Peyer's patch (tissue), 4 donors: ENCODE results near the gene MAGIX. TPM values are rescaled to one million over a fixed set of nuclear protein-coding genes. Genes with fewer than 3 reads are reported as not detected.

Experiments
- DNase-seq, 3 donors: peaks; one replicate each; pipeline ENCODE4 v3.0.0-alpha.2; 2017 to 2019
- H3K27ac ChIP-seq, 4 donors: fragments of 200-600 bp; sonication (generic); one replicate each; pipeline ENCODE4 v1.5.1; 2016 to 2019
- H3K27me3 ChIP-seq, 2 donors: fragments of 200-600 bp; sonication (generic); one replicate each; pipeline ENCODE4 v1.5.1; 2019
- H3K36me3 ChIP-seq, 3 donors: fragments of 200-600 bp; sonication (generic); one replicate each; pipeline ENCODE4 v1.5.1; 2016 to 2019
- H3K4me1 ChIP-seq, 4 donors: fragments of 200-600 bp; sonication (generic); one replicate each; pipeline ENCODE4 v1.5.1; 2016 to 2019
- H3K4me3 ChIP-seq, 4 donors: fragments of 200-600 bp; sonication (generic); 1 replicate in 3 of 4; 2 replicates in 1 of 4; pipeline ENCODE4 v1.5.1; 2016 to 2019; ENCODE audit warnings: mild to moderate bottlenecking in 1 of 4
- H3K9me3 ChIP-seq, 4 donors: fragments of 200-600 bp; sonication (generic); one replicate each; pipeline ENCODE4 v1.5.1; 2016 to 2019; ENCODE audit warnings: mild to moderate bottlenecking in 1 of 4
- POLR2A ChIP-seq, 2 donors: fragments of 450-650 bp; IDR thresholded peaks; one replicate each; pipeline ENCODE4 v1.5.1; 2017; ENCODE audit warnings: antibody characterized with exemption in 2 of 2, mild to moderate bottlenecking in 2 of 2, moderate library complexity in 2 of 2
- total RNA-seq, 4 donors: library from RNA; depleted of rRNA; stranded (reverse); fragments of >200 nt; gene quantifications; one replicate each; pipeline ENCODE4 v1.1.0, GENCODE V29; 2016
- TF ChIP-seq, protein P1 (sequence below), 6 experiments: fragments of 450-650 bp in 4 of 6; fragments of 200-600 bp in 2 of 6; sonication (generic) in 1 of 6; IDR thresholded peaks; one replicate each; pipeline ENCODE4 v1.5.1; 2017 to 2019; ENCODE audit warnings: antibody characterized with exemption in 6 of 6, mild to moderate bottlenecking in 3 of 6, moderate library complexity in 1 of 6

The MAGIX gene
- total RNA-seq, 4 donors from 2014 or later: 5.8 to 14.4 (median 11.6) TPM; not detected in 1

DNA sequence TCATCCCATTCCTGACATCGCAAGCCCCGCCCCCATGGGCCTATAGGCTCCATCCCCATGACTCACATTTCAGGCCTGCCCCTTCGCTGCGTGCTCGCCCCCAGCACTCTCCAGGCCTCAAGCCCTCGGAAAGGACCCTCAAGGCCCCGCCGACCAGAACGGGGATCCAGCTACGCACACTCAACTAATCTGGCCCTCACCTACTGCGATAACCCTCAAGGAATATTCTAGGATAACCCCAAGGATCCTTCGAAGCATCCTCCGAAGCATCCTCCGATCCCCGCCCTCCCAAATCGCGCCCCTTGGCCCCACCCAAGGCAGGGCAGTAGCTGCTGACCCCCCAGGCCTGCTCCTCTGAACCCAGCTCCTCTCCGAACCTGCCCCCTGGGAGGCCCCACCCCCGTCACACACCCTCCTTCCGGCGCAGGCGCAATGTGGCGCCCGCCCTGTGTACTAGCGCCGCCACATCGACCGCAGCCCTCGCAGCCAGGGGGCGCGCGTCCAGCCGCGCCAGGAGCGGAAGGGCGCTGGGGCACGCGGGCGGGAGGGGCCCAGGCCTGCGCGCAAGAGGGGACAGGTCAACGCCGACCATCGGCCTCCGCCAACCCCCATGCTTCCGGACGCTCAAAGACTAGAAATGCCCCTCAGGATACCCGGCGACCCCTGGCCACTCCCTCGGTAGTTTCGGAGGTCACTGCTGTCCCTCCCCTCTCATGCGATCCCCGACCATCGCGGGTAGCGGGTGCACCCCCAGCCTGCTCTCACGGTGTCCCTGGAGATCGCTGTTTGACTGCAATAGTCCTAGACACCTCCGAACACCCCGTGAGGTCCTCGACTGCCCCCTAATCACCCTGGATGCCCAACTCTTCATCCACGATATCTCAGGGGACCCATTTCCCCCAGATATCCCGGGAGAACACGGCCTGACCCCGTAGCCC is 6.4 kb upstream of the MAGIX start:
- no peaks in the 10 kb centered on the region for H3K9me3 ChIP-seq
- H3K27me3 ChIP-seq: no peaks in the 10 kb centered on the region
- H3K27ac ChIP-seq: peak overlapping the region; percentile 82 to 98 (median 96)
- TF ChIP-seq POLR2A (IDR thresholded peaks at IDR 0.05): peak; percentile 16 to 46
- TF ChIP-seq, protein P1, sequence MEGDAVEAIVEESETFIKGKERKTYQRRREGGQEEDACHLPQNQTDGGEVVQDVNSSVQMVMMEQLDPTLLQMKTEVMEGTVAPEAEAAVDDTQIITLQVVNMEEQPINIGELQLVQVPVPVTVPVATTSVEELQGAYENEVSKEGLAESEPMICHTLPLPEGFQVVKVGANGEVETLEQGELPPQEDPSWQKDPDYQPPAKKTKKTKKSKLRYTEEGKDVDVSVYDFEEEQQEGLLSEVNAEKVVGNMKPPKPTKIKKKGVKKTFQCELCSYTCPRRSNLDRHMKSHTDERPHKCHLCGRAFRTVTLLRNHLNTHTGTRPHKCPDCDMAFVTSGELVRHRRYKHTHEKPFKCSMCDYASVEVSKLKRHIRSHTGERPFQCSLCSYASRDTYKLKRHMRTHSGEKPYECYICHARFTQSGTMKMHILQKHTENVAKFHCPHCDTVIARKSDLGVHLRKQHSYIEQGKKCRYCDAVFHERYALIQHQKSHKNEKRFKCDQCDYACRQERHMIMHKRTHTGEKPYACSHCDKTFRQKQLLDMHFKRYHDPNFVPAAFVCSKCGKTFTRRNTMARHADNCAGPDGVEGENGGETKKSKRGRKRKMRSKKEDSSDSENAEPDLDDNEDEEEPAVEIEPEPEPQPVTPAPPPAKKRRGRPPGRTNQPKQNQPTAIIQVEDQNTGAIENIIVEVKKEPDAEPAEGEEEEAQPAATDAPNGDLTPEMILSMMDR (IDR thresholded peaks at IDR 0.05): peak; percentile 48 to 91 (median 78)
- H3K4me1 ChIP-seq: no peaks in the 10 kb centered on the region
- H3K4me3 ChIP-seq: peak overlapping the region; percentile 41 to 61 (median 53)
- no peaks in the 10 kb centered on the region for H3K36me3 ChIP-seq
- DNase-seq: peak; percentile 85 to 94 (median 89)

- TF ChIP-seq POLR2A (IDR thresholded peaks at IDR 0.05): no peak
- TF ChIP-seq, protein P1 (IDR thresholded peaks at IDR 0.05): no peak
- no peaks in the 10 kb centered on the region for H3K36me3 ChIP-seq
These were observed 5.4 kb upstream of the MAGIX start for GRCh38 chrX:49157194-49157593.

DNA sequence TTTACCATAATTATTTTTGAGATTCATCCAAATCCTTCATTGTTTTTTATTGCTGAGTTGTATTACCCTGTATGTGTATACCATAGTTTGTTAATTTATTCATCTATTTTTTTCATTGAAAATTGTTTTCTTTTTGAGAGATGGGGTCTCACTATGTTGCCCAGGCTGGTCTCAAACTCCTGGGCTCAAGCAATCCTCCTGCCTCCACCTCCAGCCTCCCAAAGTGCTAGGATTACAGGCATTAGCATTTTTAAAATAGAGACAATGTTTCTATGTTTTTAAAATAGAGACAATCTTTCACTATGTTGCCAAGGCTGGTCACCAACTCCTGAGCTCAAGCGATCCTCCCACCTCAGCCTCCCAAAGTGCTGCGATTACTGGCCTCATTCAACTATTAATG is 1.6 kb upstream of the MAGIX start:
- DNase-seq: no peak
- H3K27me3 ChIP-seq: no peaks in the 10 kb centered on the region
- no peak for TF ChIP-seq POLR2A (IDR thresholded peaks at IDR 0.05)
- TF ChIP-seq, protein P1 (IDR thresholded peaks at IDR 0.05): no peak

More at GRCh38 chrX:49157194-49157593, 5.4 kb upstream of the MAGIX start:
- H3K9me3 ChIP-seq: no peaks in the 10 kb centered on the region
- H3K27me3 ChIP-seq: no peaks in the 10 kb centered on the region
- H3K27ac ChIP-seq: no peak overlapping the region
- H3K4me1 ChIP-seq: no peaks in the 10 kb centered on the region
- H3K4me3 ChIP-seq: no peak overlapping the region
- DNase-seq: no peak

DNA sequence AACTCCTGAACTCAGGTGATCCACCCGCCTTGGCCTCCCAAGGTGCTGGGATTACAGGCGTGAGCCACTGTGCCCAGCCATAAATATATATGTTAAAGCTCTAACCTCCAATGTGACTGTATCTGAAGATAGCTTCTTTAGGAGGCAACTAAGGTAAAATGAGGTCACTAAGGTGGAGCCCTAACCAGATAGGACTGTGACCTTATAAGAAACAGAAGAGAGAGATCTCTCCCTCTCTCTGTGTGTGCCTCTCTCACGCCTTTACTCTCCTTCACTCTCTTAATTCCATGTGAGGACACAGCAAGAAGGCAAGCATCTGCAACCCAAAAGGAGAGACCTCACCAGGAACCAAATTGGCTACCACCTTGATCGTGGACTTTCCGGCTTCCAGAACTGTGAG is 926 bp upstream of the MAGIX start:
- no peak for DNase-seq
- Histone ChIP-seq H3K4me1 (peaks cover 0 to 14% (median 0%) of the 10 kb centered on the region in 4 donors), H3K4me3 (no peak overlapping the region)

More for the DNA sequence above, 1.6 kb upstream of the MAGIX start:
- Histone ChIP-seq H3K9me3 (no peaks in the 10 kb centered on the region), H3K36me3 (no peaks in the 10 kb centered on the region), H3K4me3 (no peak overlapping the region), H3K4me1 (peaks cover 0 to 12% (median 0%) of the 10 kb centered on the region in 4 donors), H3K27ac (no peak overlapping the region)

DNA sequence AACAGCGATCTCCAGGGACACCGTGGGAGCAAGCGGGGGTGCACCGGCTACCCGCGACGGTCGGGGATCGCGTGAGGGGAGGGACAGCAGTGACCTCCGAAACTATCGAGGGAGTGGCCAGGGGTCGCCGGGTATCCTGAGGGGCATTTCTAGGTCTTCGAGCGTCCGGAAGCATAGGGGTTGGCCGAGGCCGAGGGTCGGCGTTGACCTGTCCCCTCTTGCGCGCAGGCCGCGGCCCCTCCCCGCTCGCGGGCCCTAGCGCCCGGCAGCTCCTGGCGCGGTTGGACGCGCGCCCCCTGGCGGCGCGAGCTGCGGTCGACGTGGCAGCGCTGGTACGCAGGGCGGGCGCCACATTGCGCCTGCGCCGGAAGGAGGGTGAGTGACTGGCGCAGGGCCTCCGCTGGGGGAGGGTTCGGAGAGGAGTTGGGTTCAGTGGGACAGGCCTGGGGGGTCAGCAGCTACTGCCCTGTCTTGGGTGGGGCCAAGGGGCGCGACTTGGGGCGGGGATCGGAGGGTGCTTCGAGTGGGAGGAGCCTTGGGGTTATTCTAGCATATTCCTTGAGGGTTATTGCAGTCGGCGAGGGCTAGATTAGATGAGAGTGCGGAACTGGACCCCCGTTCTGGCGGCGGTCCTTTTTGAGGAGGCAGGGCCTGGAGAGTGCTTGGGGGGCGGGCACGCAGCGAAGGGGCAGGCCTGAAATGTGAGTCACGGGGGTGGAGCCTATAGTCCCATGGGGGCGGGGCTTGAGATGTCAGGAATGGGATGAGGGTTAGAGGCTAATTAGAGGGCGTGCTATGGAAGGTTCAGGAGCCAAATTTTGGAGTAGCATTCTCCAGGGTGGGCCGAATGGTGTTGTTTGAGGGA is 1.2 kb downstream of the MAGIX start:
- H3K36me3 ChIP-seq: no peaks in the 10 kb centered on the region
- H3K4me1 ChIP-seq: peaks cover 0 to 14% (median 0%) of the 10 kb centered on the region in 4 donors
- peak overlapping the region; percentile 33 to 57 (median 42) for H3K4me3 ChIP-seq
- peak overlapping the region; percentile 79 to 98 (median 92) for H3K27ac ChIP-seq
- H3K9me3 ChIP-seq: no peaks in the 10 kb centered on the region
- TF ChIP-seq, protein P1 (IDR thresholded peaks at IDR 0.05): peak; percentile 70 to 94 (median 86)
- peak in 1 of 2 donors; percentile 67 for TF ChIP-seq POLR2A (IDR thresholded peaks at IDR 0.05)
- DNase-seq: peak; percentile 75 to 93 (median 88)
- H3K27me3 ChIP-seq: no peaks in the 10 kb centered on the region

More for the DNA sequence above, 926 bp upstream of the MAGIX start:
- TF ChIP-seq POLR2A (IDR thresholded peaks at IDR 0.05): no peak
- TF ChIP-seq, protein P1 (IDR thresholded peaks at IDR 0.05): no peak
- H3K27me3 ChIP-seq: no peaks in the 10 kb centered on the region
- H3K27ac ChIP-seq: no peak overlapping the region
- no peaks in the 10 kb centered on the region for H3K9me3 ChIP-seq
- no peaks in the 10 kb centered on the region for H3K36me3 ChIP-seq
